ENCODE measurements around the gene ADCY5. TPM values are rescaled to one million over a fixed set of nuclear protein-coding genes. Genes with fewer than 3 reads are reported as not detected.

Gene ADCY5
- total RNA-seq, 1 donor from 2014 or later = 27.8 TPM

DNA sequence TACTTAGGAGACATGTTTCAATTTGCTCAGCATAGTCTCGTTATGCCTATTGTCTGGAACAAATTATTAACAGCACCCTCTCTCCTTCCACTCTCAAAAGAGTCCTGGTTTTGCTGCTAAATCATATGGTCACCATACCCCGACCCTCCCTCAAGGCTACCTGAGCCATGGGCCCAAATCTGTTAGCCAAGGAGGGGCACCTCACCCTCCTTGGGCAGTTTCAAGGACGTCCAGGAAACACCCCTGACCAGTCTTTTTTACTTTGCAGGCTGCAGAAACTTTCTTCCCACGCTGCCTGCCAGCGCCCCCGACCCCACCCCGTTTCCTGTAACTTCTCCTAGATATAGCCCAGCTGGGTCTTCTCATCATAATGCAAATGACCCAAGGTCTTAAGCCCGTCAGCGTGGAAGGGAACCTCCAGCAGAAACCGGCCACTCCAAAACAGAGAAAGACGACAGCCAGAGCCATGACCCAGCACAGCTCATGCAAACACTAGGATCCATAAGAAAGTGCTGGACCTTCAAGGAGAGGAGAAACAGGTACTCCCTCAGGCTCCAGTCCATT is 62.3 kb downstream of the ADCY5 start:
- DNase-seq (ENCODE audit: low spot score) = no peak

DNA sequence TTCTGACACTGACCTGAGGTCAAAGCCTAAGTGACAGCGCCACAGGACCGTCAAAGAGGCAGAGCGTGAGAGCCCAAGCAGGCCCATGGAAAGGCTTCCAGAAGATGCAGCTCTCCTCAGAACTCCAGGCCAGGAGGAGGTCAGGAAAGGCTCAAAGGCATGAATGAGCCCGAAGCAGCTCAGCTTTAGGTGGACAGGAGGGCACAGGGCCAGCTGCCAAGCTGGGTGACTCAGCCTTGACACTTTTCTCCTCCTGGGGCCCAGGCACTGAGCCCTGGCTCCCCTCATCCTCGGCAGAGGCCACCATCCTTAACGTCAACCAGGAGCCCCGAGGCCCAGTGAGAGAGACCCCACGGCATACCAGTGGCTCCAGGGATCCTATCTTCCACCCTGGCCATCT is 62.9 kb downstream of the ADCY5 start:
- peak; percentile 65 for DNase-seq (ENCODE audit: low spot score)

DNA sequence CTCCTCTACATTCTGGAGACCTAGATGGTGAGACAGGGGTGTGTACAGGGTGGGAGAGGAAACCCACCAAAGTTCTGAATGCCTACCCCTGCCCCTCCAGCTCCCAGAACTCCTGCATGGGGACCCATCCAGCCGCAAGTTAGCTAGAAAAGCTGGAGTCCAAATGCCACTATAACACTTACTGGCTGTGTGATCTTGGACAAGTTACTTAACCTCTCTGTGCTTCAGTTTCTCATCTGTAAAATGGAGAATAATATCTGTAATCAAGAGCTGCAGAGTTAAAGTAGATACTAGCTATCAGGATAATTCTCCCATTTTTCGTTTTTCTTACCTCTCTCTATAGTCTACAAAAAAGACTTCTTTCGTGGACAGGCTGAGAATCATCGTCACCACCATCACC is 63.4 kb downstream of the ADCY5 start:
- no peak for DNase-seq (ENCODE audit: low spot score)

DNA sequence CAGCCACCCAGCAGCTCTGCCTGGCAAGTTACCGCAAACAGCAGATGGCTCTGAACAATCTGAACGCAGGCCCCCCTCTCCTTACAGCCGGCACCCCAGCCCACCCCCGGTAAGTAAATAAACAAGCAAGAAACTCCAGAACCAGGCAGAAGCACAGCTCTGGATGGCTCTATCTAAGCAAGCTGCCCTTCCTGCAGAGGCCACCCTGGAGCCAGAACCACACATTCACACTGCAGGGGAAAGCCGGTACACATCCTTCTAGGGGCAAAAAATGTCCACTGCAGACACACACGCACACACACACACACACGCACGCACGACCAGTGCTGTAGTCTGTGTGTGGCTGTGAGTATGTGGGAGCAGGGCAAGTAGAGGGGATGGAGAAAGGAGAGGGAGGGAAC is 63.9 kb downstream of the ADCY5 start:
- DNase-seq (ENCODE audit: low spot score) = no peak

DNA sequence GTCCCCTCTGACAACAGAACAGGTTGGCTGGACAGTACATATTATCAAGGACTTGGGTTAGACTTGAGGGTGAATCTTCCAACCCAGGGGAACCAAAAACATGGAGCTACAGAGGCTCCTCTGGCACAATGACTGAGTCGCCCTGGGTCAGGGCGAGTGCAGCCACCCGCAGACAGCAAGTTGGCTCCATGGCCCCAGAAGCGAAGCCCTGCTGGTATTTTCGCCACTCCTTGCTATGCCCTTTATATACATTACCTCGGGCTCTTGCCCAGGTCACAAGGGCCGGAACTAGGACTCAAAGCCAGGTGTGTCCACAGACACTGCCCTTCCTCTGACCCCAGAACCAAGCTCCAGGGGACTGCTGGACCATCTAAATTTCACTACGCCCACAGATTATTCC is 64.6 kb downstream of the ADCY5 start:
- no peak for DNase-seq (ENCODE audit: low spot score)

DNA sequence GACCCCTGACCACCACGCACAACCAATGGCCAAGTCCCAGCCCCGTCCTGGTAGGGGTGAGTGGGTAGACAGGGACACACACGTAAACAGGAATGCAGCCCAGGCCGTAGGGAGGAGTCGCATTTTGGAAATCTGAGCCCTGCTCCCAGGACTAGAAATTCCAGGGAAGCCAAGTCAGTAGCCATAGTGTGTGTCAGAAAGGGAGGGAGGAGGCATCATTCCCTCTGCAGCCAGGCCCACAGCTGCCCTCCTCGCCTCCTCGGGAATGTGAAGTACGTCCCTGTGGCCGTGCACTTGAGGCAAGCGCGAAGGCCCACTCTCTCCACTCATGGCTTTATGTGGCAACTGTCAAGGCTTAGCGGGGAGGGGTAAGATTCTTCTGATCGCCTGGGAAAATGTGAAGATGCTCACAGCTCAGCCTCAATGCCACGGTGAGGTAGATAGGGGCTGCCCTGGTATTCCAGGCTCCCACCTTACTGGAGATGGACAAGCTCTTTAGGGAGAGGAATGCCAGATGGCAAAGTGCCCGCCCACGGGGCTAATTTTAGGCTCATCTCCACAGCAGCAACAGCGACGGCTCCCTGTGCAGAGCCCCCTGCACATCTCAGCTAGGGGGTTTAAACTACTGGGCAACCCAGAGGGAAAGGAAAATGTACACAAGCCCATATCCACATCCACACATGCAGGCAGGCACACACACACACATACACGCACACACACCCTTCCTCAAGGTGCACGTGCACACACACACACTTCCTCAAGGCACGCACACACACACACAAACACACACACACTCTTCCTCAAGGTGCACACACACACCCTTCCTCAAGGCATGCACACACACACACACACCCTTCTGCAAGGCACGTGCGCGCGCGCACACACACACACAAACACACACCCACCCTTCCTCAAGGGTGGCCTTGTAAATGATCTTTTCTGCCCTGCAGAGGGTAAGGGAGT is 65.5 kb downstream of the ADCY5 start:
- DNase-seq (ENCODE audit: low spot score) = no peak

DNA sequence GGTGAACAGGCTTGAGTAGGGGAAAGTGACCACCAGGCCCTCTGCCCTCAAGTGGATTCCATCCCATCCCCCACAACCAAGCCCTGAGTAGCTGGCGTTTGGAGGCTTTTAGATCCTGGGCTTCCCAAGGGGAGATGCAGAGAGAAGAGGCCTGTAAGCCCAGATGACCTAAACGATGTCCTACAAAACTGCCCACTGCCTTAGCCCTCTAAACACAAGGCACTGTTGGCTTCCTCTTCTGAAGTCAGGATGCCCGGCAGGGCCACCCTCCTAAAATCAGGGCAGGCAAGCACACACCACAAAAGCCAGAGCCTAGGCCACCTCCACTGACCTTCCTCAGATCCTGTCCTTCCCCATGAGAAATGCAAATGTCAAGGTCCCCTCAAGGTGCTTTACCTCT is 68.6 kb downstream of the ADCY5 start:
- DNase-seq (ENCODE audit: low spot score) = no peak

DNA sequence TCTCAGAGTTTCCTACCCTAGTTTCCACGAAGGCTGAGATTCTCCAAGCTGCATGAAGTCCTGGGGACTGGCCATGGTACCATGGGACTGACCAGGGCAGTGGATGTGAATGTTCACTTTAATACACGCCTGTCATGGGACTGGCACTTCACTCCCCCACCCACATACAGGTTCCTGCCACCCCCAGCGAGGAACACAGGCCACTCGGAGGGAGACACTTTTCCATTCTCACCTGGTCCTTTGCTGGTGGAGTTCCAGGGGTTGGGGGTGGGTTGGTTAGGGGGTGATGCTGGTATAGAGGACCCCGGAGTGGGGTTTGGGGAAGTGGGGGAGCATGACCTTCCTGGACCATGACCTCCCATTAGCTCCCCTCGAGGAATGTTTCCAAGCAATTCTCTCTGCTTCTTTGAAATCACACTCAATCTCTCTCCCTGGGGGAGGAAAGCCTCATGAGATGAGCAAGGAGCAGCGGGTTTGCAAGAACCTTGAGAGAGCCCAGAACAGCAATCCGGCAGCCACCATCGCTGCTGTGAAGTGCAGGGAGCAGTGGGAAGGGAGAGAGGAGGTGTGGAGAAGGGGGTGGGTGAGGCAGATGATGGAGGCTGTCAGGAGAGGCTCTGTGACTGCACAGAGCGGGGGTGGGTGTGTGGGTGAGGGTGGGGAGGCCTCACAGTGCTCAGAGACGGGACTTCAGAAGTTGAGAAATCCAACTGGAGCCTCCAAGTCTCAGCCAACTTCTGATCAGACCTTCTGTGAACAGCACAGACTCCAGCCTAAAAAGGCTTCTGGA is 69.7 kb downstream of the ADCY5 start:
- DNase-seq (ENCODE audit: low spot score) = no peak

DNA sequence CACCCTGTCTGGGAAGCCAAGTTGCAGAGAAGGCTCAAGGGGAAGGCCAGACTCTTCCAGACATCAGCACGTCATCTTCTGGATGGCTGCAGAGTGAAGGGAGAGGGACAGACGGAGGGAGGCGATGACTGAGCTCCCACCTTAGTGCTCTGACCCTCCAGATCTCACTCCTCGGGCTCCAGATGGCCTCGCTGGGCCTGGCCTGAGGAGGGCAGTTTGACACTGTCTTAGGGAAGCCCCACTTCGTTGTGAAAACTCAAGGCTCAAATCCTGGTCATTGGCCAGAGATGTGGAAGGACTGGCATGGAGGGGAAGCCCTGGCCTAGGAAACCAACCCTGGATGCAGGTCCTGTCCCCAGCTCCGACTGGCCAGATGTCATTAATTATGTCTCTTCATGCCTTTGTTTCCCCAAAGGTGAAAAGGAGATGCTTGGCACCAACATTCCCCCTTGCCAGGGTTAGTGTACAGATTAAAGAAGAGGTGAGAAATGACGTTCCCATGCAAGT is 70.4 kb downstream of the ADCY5 start:
- DNase-seq (ENCODE audit: low spot score) = no peak

DNA sequence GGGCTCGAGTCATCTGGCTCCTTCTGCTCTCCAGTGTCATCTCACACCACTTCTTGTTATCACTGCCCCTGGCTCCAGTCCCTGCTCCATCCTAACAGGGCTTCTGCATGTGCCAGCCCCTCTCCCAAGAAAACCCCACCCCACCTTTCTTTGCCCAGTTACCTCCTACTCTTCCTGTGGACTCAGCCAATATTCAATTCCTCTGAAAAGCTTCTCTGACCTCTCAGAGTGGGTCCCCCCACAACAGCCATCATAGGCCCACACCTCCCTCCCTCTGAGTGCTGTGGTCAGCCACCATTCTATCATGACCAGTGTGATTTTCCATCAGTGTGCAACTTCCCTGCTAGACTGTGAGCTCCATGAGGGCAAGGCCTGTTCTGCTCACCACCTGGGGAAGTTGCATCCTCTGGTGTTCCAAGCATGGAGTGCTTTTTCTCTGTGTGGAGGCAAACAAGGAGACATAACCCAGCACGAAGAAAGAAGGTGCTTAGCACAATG is 71.6 kb downstream of the ADCY5 start:
- DNase-seq (ENCODE audit: low spot score) = no peak

DNA sequence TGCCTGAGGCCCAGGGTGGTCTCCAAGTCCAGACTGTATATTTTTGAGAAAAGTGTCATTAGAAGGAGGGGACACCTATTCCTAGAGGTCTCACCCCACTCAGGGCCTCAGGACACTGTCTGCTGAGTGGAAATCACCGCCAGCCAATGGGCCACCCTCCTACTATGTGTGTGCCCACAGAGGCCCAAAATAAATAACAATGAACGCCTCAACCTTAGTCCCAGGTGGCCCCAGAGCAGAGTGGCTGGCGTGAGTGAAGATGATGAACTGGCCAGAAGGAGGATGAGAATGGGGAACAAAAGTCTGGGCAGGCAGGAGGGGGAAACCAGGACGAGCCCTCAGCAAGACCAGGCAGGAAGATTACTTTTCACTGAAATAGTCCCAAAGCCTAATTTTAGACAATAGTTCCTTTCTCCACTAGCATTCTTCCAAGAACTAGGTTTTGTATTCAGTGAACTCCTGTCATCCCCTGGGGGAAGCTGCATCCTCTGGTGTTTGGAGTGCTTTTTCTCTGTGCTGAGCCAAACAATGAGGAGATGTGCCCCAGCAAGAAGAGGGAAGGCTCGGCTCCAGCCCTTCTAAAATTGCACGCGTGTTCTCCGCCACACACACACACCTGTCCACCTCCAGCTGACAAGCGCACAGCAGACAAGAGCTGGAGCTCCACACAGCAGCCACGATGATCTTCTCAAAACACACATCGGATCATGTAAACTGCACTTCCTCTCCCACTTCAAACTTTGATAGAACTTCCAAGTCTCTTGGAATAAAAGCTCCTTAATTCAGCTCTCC is 72.2 kb downstream of the ADCY5 start:
- DNase-seq (ENCODE audit: low spot score) = no peak

DNA sequence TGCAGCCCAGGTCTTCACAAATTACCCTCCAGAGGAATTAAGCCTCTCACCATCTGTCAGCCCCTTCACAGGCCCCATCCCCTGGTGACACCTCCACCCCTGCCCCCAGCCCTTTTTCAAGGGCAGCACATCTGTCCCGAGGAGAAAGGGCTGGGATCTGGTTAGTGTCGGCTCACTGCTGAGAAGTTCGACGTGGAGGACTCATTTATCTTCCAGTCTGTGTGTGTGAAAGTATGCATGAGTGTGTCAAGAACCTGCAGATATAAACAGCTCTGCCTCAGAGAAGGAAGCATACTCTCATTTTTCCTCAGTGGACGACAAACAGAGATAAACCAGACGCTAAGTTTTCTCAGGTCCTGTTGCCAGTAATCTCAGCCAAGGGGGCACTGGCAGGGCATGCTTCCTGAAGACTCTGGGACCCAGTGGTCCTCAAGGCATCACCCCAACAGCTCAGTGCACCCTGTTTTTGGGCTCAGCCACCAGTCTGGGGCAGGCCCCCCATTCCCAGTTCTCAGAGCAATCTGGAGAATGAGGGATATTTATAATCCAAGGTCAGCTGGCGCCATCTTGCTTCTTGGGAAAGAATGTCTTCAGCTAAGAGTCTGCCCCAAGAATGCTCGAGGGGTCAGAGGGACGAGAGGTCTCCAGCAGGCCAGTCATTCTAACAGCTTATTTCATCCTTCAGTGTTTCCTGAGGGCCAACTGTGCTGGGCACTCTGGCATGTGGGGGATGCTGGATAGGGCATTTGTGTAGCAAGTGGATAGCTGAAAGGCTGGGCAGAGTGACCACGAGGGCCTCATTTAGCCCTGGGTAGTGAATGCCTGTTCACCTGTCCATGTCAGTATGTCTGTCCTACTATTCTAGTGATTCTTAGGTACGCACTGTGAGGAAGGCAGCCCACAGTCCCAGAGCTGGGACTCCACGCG is 73.6 kb downstream of the ADCY5 start:
- DNase-seq (ENCODE audit: low spot score) = no peak

DNA sequence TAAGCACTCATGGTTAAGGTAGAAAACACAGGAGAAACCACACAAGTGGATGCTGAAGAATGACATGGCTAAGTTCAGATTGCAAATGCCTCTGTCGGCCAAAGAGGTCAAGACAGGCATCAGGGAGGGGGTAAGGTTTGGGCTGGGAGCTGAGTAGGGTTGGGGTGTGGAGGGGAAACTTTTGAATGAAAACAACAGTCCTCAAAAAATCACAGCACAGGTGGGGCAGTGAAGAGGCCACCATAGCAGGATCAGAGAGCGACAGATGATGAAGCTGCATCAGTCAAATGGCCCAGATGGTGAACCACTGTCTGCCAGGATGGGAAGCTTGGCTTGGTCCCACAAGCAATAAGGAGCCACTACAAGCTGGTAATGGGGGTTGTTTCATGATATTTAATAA is 74.9 kb downstream of the ADCY5 start:
- no peak for DNase-seq (ENCODE audit: low spot score)

DNA sequence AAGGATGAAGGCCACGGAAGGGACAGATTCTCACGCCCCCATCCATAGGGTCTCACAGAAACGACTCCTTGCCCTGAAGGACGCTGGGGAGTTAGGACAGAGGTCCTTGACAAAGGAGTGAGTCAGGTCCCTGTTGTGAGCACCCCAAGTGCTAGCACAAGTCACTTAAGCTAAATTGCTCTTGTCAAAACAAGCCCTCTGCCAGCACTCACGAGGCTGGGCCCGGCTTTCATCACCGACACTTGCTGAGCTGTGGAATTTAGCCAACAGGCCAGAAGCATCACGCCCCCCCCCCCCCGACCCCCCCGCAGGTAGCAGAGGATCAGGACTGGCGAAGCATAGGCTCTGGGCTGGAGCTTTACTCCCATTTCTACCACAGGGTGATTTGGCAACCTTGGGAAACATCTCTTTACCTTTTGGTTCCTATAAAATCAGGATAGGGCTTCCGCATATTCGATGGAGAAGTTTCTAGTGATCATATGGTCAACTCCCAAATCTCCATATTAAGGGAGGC is 75.4 kb downstream of the ADCY5 start:
- DNase-seq (ENCODE audit: low spot score) = no peak

DNA sequence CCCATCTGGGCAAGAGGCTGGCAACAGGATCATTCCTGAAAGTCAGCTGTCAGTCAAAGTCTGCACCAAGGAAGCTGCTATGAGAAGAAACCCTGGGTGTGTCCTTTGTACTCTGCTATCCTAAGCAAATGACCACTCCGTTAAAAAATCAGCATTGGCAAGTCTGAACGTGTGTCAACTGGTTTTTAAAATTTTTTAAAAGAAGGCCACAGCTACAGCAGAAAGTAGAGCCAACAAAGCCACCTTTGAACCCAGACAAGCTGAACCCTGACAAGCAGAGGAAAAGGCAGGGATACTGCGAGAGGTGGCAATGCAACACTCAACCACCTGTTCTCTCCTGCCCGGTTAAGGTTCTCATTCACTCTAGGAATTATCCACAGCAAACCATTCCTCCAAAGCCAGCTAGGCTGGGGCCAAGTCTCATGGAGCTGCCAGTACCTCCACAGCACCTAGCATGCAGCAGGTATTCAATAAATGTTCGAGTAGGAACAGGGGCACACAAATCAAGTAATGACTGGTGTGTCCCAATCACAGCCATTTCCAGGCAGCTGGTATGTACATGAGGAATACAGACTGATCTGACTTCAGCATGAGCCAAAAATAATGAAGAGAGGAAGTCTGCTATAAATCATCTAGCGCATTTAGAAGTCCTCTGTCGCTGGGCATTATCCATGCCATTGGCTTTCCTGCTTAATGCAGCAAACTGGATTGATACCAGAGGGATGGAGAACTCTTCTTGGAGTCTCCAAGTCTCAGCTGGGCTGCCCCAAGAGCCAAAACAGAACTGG is 76.0 kb downstream of the ADCY5 start:
- no peak for DNase-seq (ENCODE audit: low spot score)

DNA sequence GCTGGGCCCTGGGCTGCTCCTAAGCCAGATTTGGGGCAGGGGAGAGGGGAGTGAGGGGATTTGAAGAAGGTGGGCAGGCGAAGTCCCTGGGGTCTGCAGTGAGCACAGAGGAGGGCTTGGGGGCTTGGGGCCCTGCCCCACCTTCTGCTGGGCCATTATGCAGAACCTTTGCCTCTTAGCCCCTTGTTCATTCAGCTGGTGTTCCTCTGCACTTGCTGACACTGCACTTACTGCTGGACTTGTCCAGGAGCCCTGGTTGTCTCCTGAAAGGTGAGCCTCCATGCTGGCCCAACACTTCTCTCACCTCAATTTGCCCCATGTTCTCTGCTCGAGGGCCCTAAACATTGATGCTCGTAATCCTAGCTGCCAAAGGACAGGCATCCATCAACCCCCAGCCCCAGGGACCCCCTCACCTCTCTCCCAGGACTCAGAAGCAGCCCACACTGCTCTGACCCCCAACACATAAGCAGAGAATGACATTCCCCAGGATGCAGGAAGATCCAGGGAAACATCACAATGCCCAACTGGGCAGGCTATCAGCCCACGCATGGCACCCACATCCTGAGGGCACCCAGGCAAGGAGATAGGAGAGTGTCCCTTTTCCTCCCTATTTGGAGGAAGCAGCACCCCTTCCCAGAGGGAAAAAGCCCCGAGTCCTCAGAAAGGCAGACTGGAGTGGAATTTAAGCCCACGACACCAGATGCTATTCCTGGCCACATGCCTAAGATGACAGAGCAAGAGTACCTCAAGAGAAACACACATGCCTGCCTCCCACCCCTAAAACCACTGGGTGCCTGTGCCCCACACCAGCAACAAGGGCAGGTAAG is 76.8 kb downstream of the ADCY5 start:
- no peak for DNase-seq (ENCODE audit: low spot score)

DNA sequence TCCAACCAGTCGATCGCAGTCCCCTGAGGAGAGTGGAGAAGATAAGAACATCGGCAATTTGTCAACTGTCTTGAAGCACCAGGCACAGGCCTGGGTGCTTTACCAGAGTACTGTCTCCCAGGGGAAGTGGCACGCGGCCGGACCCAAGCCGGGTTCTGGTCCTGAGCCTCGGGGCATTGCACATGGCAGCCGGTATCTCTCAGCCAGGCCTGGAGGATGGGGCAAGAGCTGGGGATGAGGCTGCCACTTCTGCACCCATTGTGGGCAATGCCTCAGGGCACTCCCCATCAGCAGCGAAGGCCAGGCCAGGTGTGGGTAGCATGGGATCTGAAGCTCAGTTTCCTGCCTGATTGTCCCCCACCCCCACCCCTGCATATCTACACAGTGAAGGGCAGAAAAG is 77.5 kb downstream of the ADCY5 start:
- DNase-seq (ENCODE audit: low spot score) = no peak

DNA sequence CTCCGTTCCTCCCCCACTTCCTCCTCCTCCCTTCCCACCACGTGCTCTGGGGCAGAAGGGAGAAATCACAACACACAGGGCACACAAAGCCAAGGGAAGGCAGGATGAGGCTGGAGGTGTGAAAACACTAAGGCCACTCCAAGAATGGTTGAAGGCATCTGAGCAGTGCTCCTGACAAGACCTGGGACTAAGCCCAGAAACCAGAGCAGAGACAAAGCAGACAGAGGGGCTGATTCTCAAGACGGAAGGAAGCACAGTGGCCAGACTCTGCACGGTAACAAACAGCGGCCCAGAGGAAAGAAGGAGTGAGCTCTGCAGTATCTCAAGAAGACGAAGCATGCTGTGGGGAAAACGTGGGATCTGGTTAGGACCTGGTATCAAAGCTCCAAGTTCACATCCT is 78.1 kb downstream of the ADCY5 start:
- no peak for DNase-seq (ENCODE audit: low spot score)

Data from ureter (tissue), 1 donor.